Measurements from ENCODE around the gene HSPG2.
"Not testable (repeated sequence)": the region's sequence is repeated elsewhere in the genome, so short reads cannot be mapped to it uniquely, and the experiment has no call there.

GRCh38 chr1:21978209-21978608 is 41.1 kb upstream of the HSPG2 start:
- not testable (repeated sequence) for TF ChIP-seq CTCF (IDR thresholded peaks at IDR 0.05); POLR2A (IDR thresholded peaks at IDR 0.05); POLR2AphosphoS5 (IDR thresholded peaks at IDR 0.05; ENCODE audit: insufficient read depth in 1 of 2, low read depth in 1 of 2)
